ENCODE data around the gene MBP.

MBP gene

GRCh38 chr18:77168811-77169311 is 36.3 kb upstream of the MBP start:
- DNase-seq (ENCODE audit: low spot score), result no peak
- TF ChIP-seq CTCF (IDR thresholded peaks at IDR 0.05; ENCODE audit: extremely low read depth, missing control alignments), result no peak

- no peak for DNase-seq (ENCODE audit: low spot score)
- TF ChIP-seq CTCF (IDR thresholded peaks at IDR 0.05; ENCODE audit: extremely low read depth, missing control alignments), result no peak
These were observed 34.7 kb upstream of the MBP start for GRCh38 chr18:77167251-77167650.

GRCh38 chr18:77166523-77166922 is 33.9 kb upstream of the MBP start:
- no peak for TF ChIP-seq CTCF (IDR thresholded peaks at IDR 0.05; ENCODE audit: extremely low read depth, missing control alignments)

GRCh38 chr18:77165503-77166188 is 33.1 kb upstream of the MBP start:
- no peak for TF ChIP-seq CTCF (IDR thresholded peaks at IDR 0.05; ENCODE audit: extremely low read depth, missing control alignments)
- DNase-seq (ENCODE audit: low spot score), result no peak

More at GRCh38 chr18:77166523-77166922, 33.9 kb upstream of the MBP start:
- no peak for DNase-seq (ENCODE audit: low spot score)

GRCh38 chr18:77164763-77165485 is 32.3 kb upstream of the MBP start:
- no peak for TF ChIP-seq CTCF (IDR thresholded peaks at IDR 0.05; ENCODE audit: extremely low read depth, missing control alignments)
- no peak for DNase-seq (ENCODE audit: low spot score)

- TF ChIP-seq CTCF (IDR thresholded peaks at IDR 0.05; ENCODE audit: extremely low read depth, missing control alignments), result no peak
- DNase-seq (ENCODE audit: low spot score), result no peak
These were observed 31.4 kb upstream of the MBP start for GRCh38 chr18:77164026-77164425.

- TF ChIP-seq CTCF (IDR thresholded peaks at IDR 0.05; ENCODE audit: extremely low read depth, missing control alignments), result no peak
- no peak for DNase-seq (ENCODE audit: low spot score)
These were observed 30.0 kb upstream of the MBP start for GRCh38 chr18:77162580-77162979.

Data from GM20000 (cell line).